Body of pancreas (tissue), 4 donors: Measurements from ENCODE around the gene JPH2. TPM values are rescaled to one million over a fixed set of nuclear protein-coding genes. Genes with fewer than 3 reads are reported as not detected.

Experiments
- ATAC-seq: fragments of 150-250 bp; one replicate; pipeline ENCODE4 v1.9.1; 2016
- DNase-seq, 4 donors: peaks; one replicate each; pipeline ENCODE4 v3.0.0-alpha.2; 2019
- H3K27ac ChIP-seq, 4 donors: fragments of 200-600 bp; sonication (generic); 1 replicate in 3 of 4; 2 replicates in 1 of 4; pipeline versions ENCODE4 v1.5.1 to v1.6.1; 2016 to 2019; ENCODE audit warnings: mild to moderate bottlenecking in 1 of 4, mixed read lengths in 1 of 4, moderate library complexity in 1 of 4
- H3K27me3 ChIP-seq, 2 donors: fragments of 200-600 bp; sonication (generic); one replicate each; pipeline ENCODE4 v1.6.0; 2016; ENCODE audit warnings: mild to moderate bottlenecking in 1 of 2
- H3K36me3 ChIP-seq, 2 donors: fragments of 200-600 bp; sonication (generic); replicated peaks in 1 of 2; 2 replicates each; pipeline ENCODE4 v1.5.1; 2016; ENCODE audit warnings: low read depth in 2 of 2; ENCODE audit not compliant: insufficient read depth in 1 of 2
- H3K4me1 ChIP-seq: fragments of 200-600 bp; sonication (generic); one replicate; pipeline ENCODE4 v1.6.0; 2016
- H3K4me3 ChIP-seq, 2 donors: fragments of 200-600 bp; sonication (generic); 1 replicate in 1 of 2; 2 replicates in 1 of 2; pipeline ENCODE4 v1.5.1; 2016 to 2019
- H3K9me3 ChIP-seq, 3 donors: fragments of 200-600 bp; sonication (generic); 1 replicate in 2 of 3; 2 replicates in 1 of 3; pipeline ENCODE4 v1.5.1; 2016
- POLR2A ChIP-seq, 3 donors: fragments of 450-650 bp; IDR thresholded peaks; one replicate each; pipeline ENCODE4 v1.6.1; 2016; ENCODE audit warnings: antibody characterized with exemption in 3 of 3, mild to moderate bottlenecking in 2 of 3
- WGBS, 2 donors: methylation state at CpG; one replicate each; pipeline ENCODE4 v1.1.5; 2017; 5-methylcytosine and 5-hydroxymethylcytosine counted together
- intact Hi-C: fragments of 100-400 bp; cut with DNase I; formaldehyde crosslinking; loops from one replicate; pipeline ENCODE4 v1.15.1; 2023
- total RNA-seq, 2 donors: library from RNA; depleted of rRNA; stranded (reverse); fragments of >200 nt; gene quantifications; one replicate each; pipeline ENCODE4 v1.1.0, GENCODE V29; 2016
- TF ChIP-seq, protein P1 (sequence below), 7 experiments: fragments of 450-650 bp in 4 of 7; fragments of 200-600 bp in 3 of 7; sonication (generic) in 3 of 7; IDR thresholded peaks; one replicate each; pipeline ENCODE4 v1.5.1; 2016 to 2019; ENCODE audit warnings: antibody characterized with exemption in 7 of 7

JPH2 gene
- total RNA-seq, 2 donors from 2014 or later = 1.6 to 2.1 TPM

DNA sequence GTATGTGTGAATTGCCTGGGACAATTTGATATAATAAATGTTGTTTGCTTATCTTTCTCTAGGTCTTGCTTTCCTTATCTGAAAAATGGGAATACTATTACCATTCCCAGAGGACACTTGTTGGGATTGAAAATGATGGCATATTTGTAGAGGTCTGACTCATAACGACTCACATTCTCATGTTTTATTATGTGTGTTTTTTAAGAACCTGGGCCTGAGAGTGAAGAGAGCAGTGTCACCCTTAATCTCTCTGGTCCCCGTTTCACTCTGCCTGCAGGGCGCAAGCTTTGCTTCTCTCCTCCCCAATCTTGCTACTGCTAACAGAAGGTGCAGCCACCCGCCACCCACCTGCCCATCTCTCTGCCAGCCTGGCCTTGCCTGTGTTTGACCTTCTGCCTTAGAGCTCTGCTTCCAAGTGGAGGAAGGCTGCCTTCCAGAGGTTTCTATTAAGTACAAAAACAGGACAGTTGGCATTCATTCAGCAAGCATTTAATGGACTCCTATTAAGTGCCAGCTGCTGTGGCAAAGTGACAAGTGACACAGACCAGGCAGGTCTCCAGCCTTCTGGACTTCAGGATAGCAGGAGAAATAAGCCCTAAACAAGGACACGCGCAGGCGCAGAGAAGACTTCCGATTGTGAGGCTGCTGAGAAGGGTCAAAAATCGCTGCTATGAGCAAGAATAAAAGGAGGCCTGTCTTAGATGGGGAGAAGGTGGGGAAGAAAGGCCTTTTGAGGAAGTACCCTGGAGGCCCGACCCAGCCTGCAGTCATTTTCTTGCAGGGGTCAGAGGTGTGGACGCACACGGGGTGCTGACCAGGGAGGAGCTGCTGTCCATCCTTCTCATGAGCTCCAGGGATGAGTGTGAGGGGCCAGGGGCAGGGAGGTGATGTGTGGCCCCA lies 112.5 kb downstream of the JPH2 start:
- TF ChIP-seq POLR2A (IDR thresholded peaks at IDR 0.05) = no peak
- TF ChIP-seq, protein P1, sequence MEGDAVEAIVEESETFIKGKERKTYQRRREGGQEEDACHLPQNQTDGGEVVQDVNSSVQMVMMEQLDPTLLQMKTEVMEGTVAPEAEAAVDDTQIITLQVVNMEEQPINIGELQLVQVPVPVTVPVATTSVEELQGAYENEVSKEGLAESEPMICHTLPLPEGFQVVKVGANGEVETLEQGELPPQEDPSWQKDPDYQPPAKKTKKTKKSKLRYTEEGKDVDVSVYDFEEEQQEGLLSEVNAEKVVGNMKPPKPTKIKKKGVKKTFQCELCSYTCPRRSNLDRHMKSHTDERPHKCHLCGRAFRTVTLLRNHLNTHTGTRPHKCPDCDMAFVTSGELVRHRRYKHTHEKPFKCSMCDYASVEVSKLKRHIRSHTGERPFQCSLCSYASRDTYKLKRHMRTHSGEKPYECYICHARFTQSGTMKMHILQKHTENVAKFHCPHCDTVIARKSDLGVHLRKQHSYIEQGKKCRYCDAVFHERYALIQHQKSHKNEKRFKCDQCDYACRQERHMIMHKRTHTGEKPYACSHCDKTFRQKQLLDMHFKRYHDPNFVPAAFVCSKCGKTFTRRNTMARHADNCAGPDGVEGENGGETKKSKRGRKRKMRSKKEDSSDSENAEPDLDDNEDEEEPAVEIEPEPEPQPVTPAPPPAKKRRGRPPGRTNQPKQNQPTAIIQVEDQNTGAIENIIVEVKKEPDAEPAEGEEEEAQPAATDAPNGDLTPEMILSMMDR (IDR thresholded peaks at IDR 0.05) = no peak
- no peak for DNase-seq
- Histone ChIP-seq H3K9me3 (no peaks in the 10 kb centered on the region), H3K4me3 (no peak overlapping the region), H3K27ac (no peak overlapping the region), H3K4me1 (no peaks in the 10 kb centered on the region), H3K36me3 (no peaks in the 10 kb centered on the region), H3K27me3 (no peaks in the 10 kb centered on the region)
- no peak for ATAC-seq
- intact Hi-C loops = no loop called here
- 62 to 64% methylated on average over 12 of the region's 12 CpGs for WGBS, 2 donors

DNA sequence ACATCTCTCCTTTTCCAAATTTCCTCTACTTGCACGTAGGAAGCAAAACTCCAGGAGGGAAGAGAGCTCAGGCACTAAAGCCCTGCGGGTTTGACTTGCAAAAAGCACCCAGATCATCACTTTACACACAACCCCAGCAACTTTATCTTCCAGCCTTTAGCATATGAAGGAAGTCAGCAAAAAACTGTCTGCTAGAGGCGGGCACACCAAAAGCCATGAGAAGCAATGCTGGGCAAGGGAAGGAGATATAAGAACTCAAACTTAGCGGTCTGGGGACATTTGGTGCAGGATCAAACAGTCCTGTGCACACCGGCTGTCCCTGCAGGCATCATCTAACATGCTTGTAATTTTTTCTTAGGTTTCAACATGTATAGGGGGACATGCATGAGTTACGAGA lies 113.3 kb downstream of the JPH2 start:
- ATAC-seq (no peak), DNase-seq (no peak)
- TF ChIP-seq, protein P1 (IDR thresholded peaks at IDR 0.05) = no peak
- no peak for TF ChIP-seq POLR2A (IDR thresholded peaks at IDR 0.05)
- H3K4me1 ChIP-seq = no peaks in the 10 kb centered on the region
- H3K9me3 ChIP-seq = no peaks in the 10 kb centered on the region
- no peak overlapping the region for H3K4me3 ChIP-seq
- intact Hi-C loops = no loop called here
- no peaks in the 10 kb centered on the region for H3K36me3 ChIP-seq
- H3K27me3 ChIP-seq = no peaks in the 10 kb centered on the region
- no peak overlapping the region for H3K27ac ChIP-seq
- 51 to 58% methylated on average over 6 of the region's 6 CpGs for WGBS, 2 donors

DNA sequence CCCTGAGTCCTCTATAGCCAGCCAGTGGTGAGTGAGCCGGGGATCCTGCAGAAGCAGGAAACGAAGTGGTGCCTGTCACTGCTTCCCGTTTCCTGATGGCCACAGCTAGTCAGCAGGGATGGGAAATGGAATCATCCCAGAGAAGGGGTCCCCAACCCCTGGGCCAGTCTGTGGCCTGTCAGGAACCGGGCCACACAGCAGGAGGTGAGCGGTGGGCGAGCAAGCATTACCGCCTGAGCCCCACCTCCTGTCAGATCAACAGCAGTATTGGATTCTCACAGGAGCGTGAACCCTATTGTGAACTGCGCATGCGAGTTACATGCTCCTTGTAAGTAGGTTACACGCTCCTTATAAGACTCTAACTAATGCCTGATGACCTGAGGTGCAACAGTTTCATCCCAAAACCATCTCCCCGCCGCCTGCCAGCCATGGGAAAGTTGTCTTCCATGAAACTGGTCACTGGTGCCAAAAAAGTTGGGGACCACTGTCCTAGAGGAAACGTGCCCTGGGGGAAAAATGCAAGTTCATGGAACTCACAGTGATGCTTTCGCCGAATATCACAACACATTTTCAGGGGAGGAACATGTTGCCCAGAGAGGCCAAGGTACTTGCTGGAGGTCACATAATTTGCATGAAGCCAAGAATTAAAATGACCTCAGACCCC lies 113.8 kb downstream of the JPH2 start:
- Histone ChIP-seq H3K4me1 (no peaks in the 10 kb centered on the region), H3K4me3 (no peak overlapping the region), H3K9me3 (no peaks in the 10 kb centered on the region), H3K27me3 (no peaks in the 10 kb centered on the region), H3K36me3 (no peaks in the 10 kb centered on the region), H3K27ac (no peak overlapping the region)
- TF ChIP-seq, protein P1 (IDR thresholded peaks at IDR 0.05) = no peak
- no peak for TF ChIP-seq POLR2A (IDR thresholded peaks at IDR 0.05)
- DNase-seq (no peak), ATAC-seq (no peak)
- intact Hi-C loops = no loop called here
- 47 to 52% methylated on average over 12 to 16 of the region's 16 CpGs for WGBS, 2 donors

DNA sequence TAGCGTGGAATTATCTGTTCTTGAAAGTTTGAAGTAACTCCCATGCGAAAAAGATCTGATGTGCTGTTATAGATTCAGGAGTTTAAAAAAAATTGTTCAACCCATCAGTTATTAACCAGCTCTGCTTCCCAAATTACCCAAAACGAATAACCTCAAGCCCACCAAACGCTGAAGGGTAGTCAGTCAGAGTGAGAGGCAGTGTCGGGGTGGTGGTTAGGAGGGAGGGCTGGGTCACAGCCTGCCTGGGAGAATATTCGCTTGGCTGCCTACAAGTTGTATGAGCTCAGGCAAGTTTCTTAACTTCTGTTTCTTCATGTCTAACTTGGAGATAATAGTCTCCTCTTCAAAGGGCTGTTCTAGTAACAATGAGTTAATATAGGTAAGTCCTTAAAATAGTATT lies 114.6 kb downstream of the JPH2 start:
- DNase-seq = no peak
- TF ChIP-seq POLR2A (IDR thresholded peaks at IDR 0.05) = no peak
- TF ChIP-seq, protein P1 (IDR thresholded peaks at IDR 0.05) = no peak
- WGBS, 2 donors = 37 to 38% methylated on average over 6 of the region's 6 CpGs
- ATAC-seq = no peak
- intact Hi-C loops = no loop called here
- Histone ChIP-seq H3K36me3 (no peaks in the 10 kb centered on the region), H3K4me1 (no peaks in the 10 kb centered on the region), H3K27ac (no peak overlapping the region), H3K4me3 (no peak overlapping the region), H3K27me3 (no peaks in the 10 kb centered on the region), H3K9me3 (no peaks in the 10 kb centered on the region)
